ENCODE measurements around the gene ENPP3. TPM values are rescaled to one million over a fixed set of nuclear protein-coding genes. Genes with fewer than 3 reads are reported as not detected.
A peak's percentile ranks its signal among the peaks of the same experiment; 100 is the strongest.

Gene ENPP3
- total and polyA plus RNA-seq, 9 of the 15 experiments (the other 6 are each of a cell fraction or from before 2014, with no cell fraction given) = 14.0 to 32.8 (median 21.6) TPM

GRCh38 chr6:131627724-131628682, 9.1 kb upstream of the ENPP3 start, which contains the start of gene MED23 (continued):
- TF ChIP-seq ZBTB1 (CRISPR knock-in tag; IDR thresholded peaks at IDR 0.05; ENCODE audit: borderline replicate concordance, low read depth) = peak; percentile 94
- TF ChIP-seq SNIP1 (IDR thresholded peaks at IDR 0.05; ENCODE audit: low read depth) = no peak
- no peak for TF ChIP-seq CGGBP1 (CRISPR knock-in tag; IDR thresholded peaks at IDR 0.05)
- peak; percentile 58 for TF ChIP-seq CREB1 (IDR thresholded peaks at IDR 0.05)
- peak; percentile 90 for TF ChIP-seq CREB1 (CRISPR knock-in tag; IDR thresholded peaks at IDR 0.05)
- TF ChIP-seq ATF6 (CRISPR knock-in tag; IDR thresholded peaks at IDR 0.05) = peak; percentile 95
- no peak for TF ChIP-seq HEY1 (CRISPR knock-in tag; IDR thresholded peaks at IDR 0.05; ENCODE audit: borderline replicate concordance)
- no peak for TF ChIP-seq STAT5B (CRISPR knock-in tag; IDR thresholded peaks at IDR 0.05)
- no peak for TF ChIP-seq XRCC3 (IDR thresholded peaks at IDR 0.05)
- peak; percentile 86 for TF ChIP-seq ELF1 (tag; IDR thresholded peaks at IDR 0.05)
- peak; percentile 58 to 83; a peak in 2 of 4 replicates for TF ChIP-seq SIN3A (IDR thresholded peaks at IDR 0.05; ENCODE audit: borderline replicate concordance in 2 of 2, control insufficient read depth in 1 of 2, low read depth in 2 of 2, low read length in 2 of 2)
- TF ChIP-seq TEAD4 (IDR thresholded peaks at IDR 0.05; ENCODE audit: low read length) = peak; percentile 41
- no peak for TF ChIP-seq TEAD4 (CRISPR knock-in tag; IDR thresholded peaks at IDR 0.05; ENCODE audit: borderline replicate concordance)
- peak; percentile 70 for TF ChIP-seq DEAF1 (CRISPR knock-in tag; IDR thresholded peaks at IDR 0.05)
- no peak for TF ChIP-seq PBX2 (CRISPR knock-in tag; IDR thresholded peaks at IDR 0.05; ENCODE audit: low read depth)
- TF ChIP-seq PBX2 (tag; conservative IDR thresholded peaks at IDR 0.05; ENCODE audit: low read depth) = no peak
- 0 out of 4 replicates have a peak, but pooled peaks of 1 of the 2 experiments have one; percentile 50 for TF ChIP-seq ETV6 (IDR thresholded peaks at IDR 0.05; ENCODE audit: borderline replicate concordance in 1 of 2, low read depth in 2 of 2, low read length in 1 of 2)
- peak; percentile 73; the same call in 1 of the 2 replicates for TF ChIP-seq ETV6 (CRISPR knock-in tag; IDR thresholded peaks at IDR 0.05; ENCODE audit: borderline replicate concordance)
- TF ChIP-seq MYBL2 (IDR thresholded peaks at IDR 0.05; ENCODE audit: low read depth) = no peak; the same call in 1 of the 2 replicates
- no peak for TF ChIP-seq MYBL2 (CRISPR knock-in tag; IDR thresholded peaks at IDR 0.05; ENCODE audit: borderline replicate concordance)
- TF ChIP-seq SMC3 (conservative IDR thresholded peaks at IDR 0.05; ENCODE audit: insufficient read depth, low read depth, low read length) = peak; percentile 75
